IMR-90 (cell line): ENCODE measurements around the gene PDE4DIP.
"Not testable (repeated sequence)": the region's sequence is repeated elsewhere in the genome, so short reads cannot be mapped to it uniquely, and the experiment has no call there.

ENCODE experiments used
- BHLHE40 ChIP-seq: fragments of 150-350 bp; IDR thresholded peaks from 2 replicates; pipeline ENCODE4 v1.6.1; 2016; ENCODE audit warnings: mild to moderate bottlenecking, low read depth, low read length
- CEBPB ChIP-seq: IDR thresholded peaks from 2 replicates; pipeline ENCODE4 v1.6.1; 2012; ENCODE audit warnings: low read depth, low read length, improper control_type of control experiment
- CTCF ChIP-seq: conservative IDR thresholded peaks from 2 replicates; pipeline ENCODE4 v1.5.1; 2012; ENCODE audit warnings: mild to moderate bottlenecking, low read depth, low read length, improper control_type of control experiment
- ELK1 ChIP-seq: fragments of 150-350 bp; IDR thresholded peaks from 2 replicates; pipeline ENCODE4 v1.6.1; 2016; ENCODE audit warnings: low read depth, mild to moderate bottlenecking, low read length, moderate library complexity, borderline replicate concordance
- MAFK ChIP-seq: IDR thresholded peaks from 2 replicates; pipeline ENCODE4 v1.6.1; 2012; ENCODE audit warnings: low read depth, low read length, improper control_type of control experiment
- MAZ ChIP-seq: IDR thresholded peaks from 2 replicates; pipeline ENCODE4 v1.6.1; 2012; ENCODE audit warnings: low read depth, mild to moderate bottlenecking, low read length, improper control_type of control experiment, moderate library complexity, borderline replicate concordance
- NFE2L2 ChIP-seq: fragments of 150-350 bp; IDR thresholded peaks from 2 replicates; pipeline ENCODE4 v1.6.1; 2016; ENCODE audit warnings: low read depth, mild to moderate bottlenecking, low read length
- POLR2A ChIP-seq: IDR thresholded peaks from 2 replicates; pipeline ENCODE4 v1.6.1; 2012; ENCODE audit warnings: mild to moderate bottlenecking, low read depth, low read length
- RAD21 ChIP-seq: IDR thresholded peaks from 2 replicates; pipeline ENCODE4 v1.6.1; 2012; ENCODE audit warnings: low read length, improper control_type of control experiment
- RCOR1 ChIP-seq: IDR thresholded peaks from 2 replicates; pipeline ENCODE4 v1.6.1; 2012; ENCODE audit warnings: mild to moderate bottlenecking, low read length, improper control_type of control experiment; ENCODE audit not compliant: insufficient replicate concordance
- SMC3 ChIP-seq: fragments of 150-350 bp; IDR thresholded peaks from 2 replicates; pipeline ENCODE4 v1.6.1; 2016; ENCODE audit warnings: low read depth, mild to moderate bottlenecking, antibody characterized with exemption, low read length, moderate library complexity
- USF2 ChIP-seq: fragments of 150-350 bp; IDR thresholded peaks from 2 replicates; pipeline ENCODE4 v1.6.1; 2017; ENCODE audit warnings: mild to moderate bottlenecking, antibody characterized with exemption, low read length, low read depth

GRCh38 chr1:149018577-149018976 lies 174.3 kb downstream of the PDE4DIP start:
- not testable (repeated sequence) for TF ChIP-seq CTCF, CEBPB, RAD21, POLR2A, MAFK, MAZ, RCOR1, BHLHE40, USF2, ELK1, SMC3, NFE2L2
